SK-N-SH (cell line): ENCODE results near the gene TBX19. TPM values are rescaled to one million over a fixed set of nuclear protein-coding genes. Genes with fewer than 3 reads are reported as not detected.
A peak's percentile ranks its signal among the peaks of the same experiment; 100 is the strongest.

Experiments used
- CTCF ChIA-PET: fragments of 300-600, 350-600 bp; formaldehyde crosslinking; extraction: SDS; loops from one replicate; lab custom pipeline; 2021; lab: Yijun Ruan, JAX
- POLR2A ChIA-PET: fragments of 350-600 bp; sonication (Branson Sonifier 250); formaldehyde crosslinking; extraction: SDS; loops from one replicate; lab custom pipeline; 2020; ENCODE audit warnings: antibody characterized with exemption, inconsistent platforms; lab: Yijun Ruan, JAX
- DNase-seq: peaks from one replicate; pipeline ENCODE4 v3.0.0; 2012
- H2AFZ ChIP-seq: fragments of 200-600 bp; sonication (generic); 2 replicates; pipeline ENCODE4 v1.8.1; 2016; ENCODE audit warnings: antibody characterized with exemption, mild to moderate bottlenecking, low read depth
- H3F3A ChIP-seq: fragments of 200-600 bp; sonication (generic); replicated peaks from 2 replicates; pipeline ENCODE3; 2016; ENCODE audit warnings: antibody characterized with exemption, mild to moderate bottlenecking; ENCODE audit not compliant: insufficient read depth
- H3K27ac ChIP-seq, 2 experiments: fragments of 200-500 bp in 1 of 2; fragments of 200-600 bp in 1 of 2; sonication (Bioruptor generic) in 1 of 2; sonication (generic), shearing (Covaris generic) in 1 of 2; 2 replicates each; pipeline versions ENCODE4 v1.5.1 to v1.6.1; 2014 to 2016; ENCODE audit warnings: low read depth in 2 of 2, inconsistent platforms in 1 of 2, low read length in 1 of 2, mild to moderate bottlenecking in 1 of 2, mixed read lengths in 1 of 2
- H3K27me3 ChIP-seq: fragments of 200-600 bp; sonication (generic), shearing (Covaris generic); 2 replicates; pipeline ENCODE4 v1.6.1; 2016; ENCODE audit warnings: mixed run types; ENCODE audit not compliant: insufficient read depth
- H3K36me3 ChIP-seq, 2 experiments: fragments of 200-500 bp in 1 of 2; fragments of 200-600 bp in 1 of 2; sonication (Bioruptor generic) in 1 of 2; sonication (generic) in 1 of 2; replicated peaks in 1 of 2; 2 replicates each; pipeline versions ENCODE3 to v1.5.1; 2014 to 2016; ENCODE audit warnings: low read length in 1 of 2, mild to moderate bottlenecking in 1 of 2; ENCODE audit not compliant: insufficient read depth in 2 of 2, control insufficient read depth in 1 of 2
- H3K4me1 ChIP-seq, 2 experiments: fragments of 200-500 bp in 1 of 2; fragments of 200-600 bp in 1 of 2; sonication (Bioruptor generic) in 1 of 2; sonication (generic), shearing (Covaris generic) in 1 of 2; 2 replicates each; pipeline versions ENCODE4 v1.5.1 to v1.6.1; 2014 to 2016; ENCODE audit warnings: low read depth in 1 of 2, low read length in 1 of 2, mixed run types in 1 of 2; ENCODE audit not compliant: insufficient read depth in 2 of 2, control insufficient read depth in 1 of 2
- H3K4me2 ChIP-seq: fragments of 200-600 bp; sonication (generic), shearing (Covaris generic); 2 replicates; pipeline ENCODE4 v1.6.1; 2017; ENCODE audit warnings: mixed run types
- H3K4me3 ChIP-seq, 2 experiments: fragments of 200-500 bp in 1 of 2; fragments of 200-600 bp in 1 of 2; sonication (Bioruptor generic) in 1 of 2; sonication (generic), shearing (Covaris generic) in 1 of 2; 2 replicates each; pipeline versions ENCODE4 v1.5.1 to v1.8.1; 2014 to 2016; ENCODE audit warnings: low read depth in 2 of 2, inconsistent platforms in 1 of 2, low read length in 1 of 2, mild to moderate bottlenecking in 1 of 2, mixed read lengths in 1 of 2, moderate library complexity in 1 of 2
- H3K79me2 ChIP-seq: fragments of 200-600 bp; sonication (generic); 2 replicates; pipeline ENCODE4 v1.8.1; 2017; ENCODE audit warnings: mild to moderate bottlenecking; ENCODE audit not compliant: insufficient read depth
- H3K9ac ChIP-seq: fragments of 200-600 bp; sonication (generic); 2 replicates; pipeline ENCODE4 v1.6.1; 2017; ENCODE audit warnings: mixed run types
- H3K9me2 ChIP-seq: fragments of 200-600 bp; sonication (generic); 2 replicates; pipeline ENCODE4 v1.6.1; 2017; ENCODE audit warnings: mixed run types
- H3K9me3 ChIP-seq: fragments of 200-600 bp; sonication (generic); 2 replicates; pipeline ENCODE4 v1.6.1; 2017; ENCODE audit warnings: mixed run types, mild to moderate bottlenecking, moderate library complexity
- H4K20me1 ChIP-seq: fragments of 200-600 bp; sonication (generic); 2 replicates; pipeline ENCODE4 v1.6.1; 2017; ENCODE audit warnings: mild to moderate bottlenecking, mixed run types; ENCODE audit not compliant: insufficient read depth
- ELF1 ChIP-seq: IDR thresholded peaks from 2 replicates; pipeline ENCODE4 v1.4.0; 2012
- EZH2phosphoT487 ChIP-seq: fragments of 200-600 bp; sonication (generic); IDR thresholded peaks from 2 replicates; pipeline ENCODE4 v1.6.1; 2017; ENCODE audit warnings: low read depth, mixed run types, mild to moderate bottlenecking, antibody characterized with exemption, moderate library complexity, borderline replicate concordance
- FOSL2 ChIP-seq: IDR thresholded peaks from 2 replicates; pipeline ENCODE4 v1.4.0; 2012; ENCODE audit warnings: low read depth, mild to moderate bottlenecking, moderate library complexity, borderline replicate concordance
- FOXJ3 ChIP-seq: sonication (generic); formaldehyde crosslinking; IDR thresholded peaks from 2 replicates; pipeline ENCODE4 v1.5.1; 2020; ENCODE audit warnings: mild to moderate bottlenecking, missing genetic modification reagents
- FOXM1 ChIP-seq: IDR thresholded peaks from 2 replicates; pipeline ENCODE4 v1.4.0; 2012; ENCODE audit warnings: low read depth, mild to moderate bottlenecking
- MAX ChIP-seq: IDR thresholded peaks from 2 replicates; pipeline ENCODE4 v1.4.0; 2012; ENCODE audit warnings: low read depth
- MXI1 ChIP-seq: IDR thresholded peaks from 2 replicates; pipeline ENCODE4 v1.6.1; 2012; ENCODE audit warnings: mild to moderate bottlenecking, low read depth, low read length, improper control_type of control experiment
- NFIC ChIP-seq: IDR thresholded peaks from 2 replicates; pipeline ENCODE4 v1.4.0; 2012; ENCODE audit warnings: borderline replicate concordance
- RCOR1 ChIP-seq: fragments of 150-350 bp; IDR thresholded peaks from 2 replicates; pipeline ENCODE4 v1.6.1; 2017; ENCODE audit warnings: antibody characterized with exemption, low read length
- RFX5 ChIP-seq: IDR thresholded peaks from 2 replicates; pipeline ENCODE4 v1.6.1; 2012; ENCODE audit warnings: mild to moderate bottlenecking, improper control_type of control experiment, low read length
- SIN3A ChIP-seq: IDR thresholded peaks from 2 replicates; pipeline ENCODE4 v1.6.1; 2012; ENCODE audit warnings: low read depth, mild to moderate bottlenecking, low read length, moderate library complexity, borderline replicate concordance
- TAF1 ChIP-seq: IDR thresholded peaks from 2 replicates; pipeline ENCODE4 v1.6.1; 2012; ENCODE audit warnings: low read depth, mild to moderate bottlenecking, low read length, moderate library complexity, borderline replicate concordance
- TCF12 ChIP-seq: IDR thresholded peaks from 2 replicates; pipeline ENCODE4 v1.4.0; 2012
- TEAD4 ChIP-seq: IDR thresholded peaks from 2 replicates; pipeline ENCODE4 v1.4.0; 2012; ENCODE audit warnings: mild to moderate bottlenecking, borderline replicate concordance; ENCODE audit not compliant: insufficient read depth
- YY1 ChIP-seq: IDR thresholded peaks from 2 replicates; pipeline ENCODE4 v1.4.0; 2012; ENCODE audit warnings: low read depth, mild to moderate bottlenecking
- ZBTB33 ChIP-seq: IDR thresholded peaks from 2 replicates; pipeline ENCODE4 v1.4.0; 2012; ENCODE audit warnings: low read depth, borderline replicate concordance
- WGBS: methylation state at CpG from one replicate; pipeline ENCODE4 v1.1.6; 2017; ENCODE audit warnings: low lambda C conversion rate; 5-methylcytosine and 5-hydroxymethylcytosine counted together
- polyA plus RNA-seq, 3 experiments: library from polyadenylated mRNA; depleted of rRNA; stranded (reverse); fragments of >200 nt; gene quantifications; 2 replicates each; pipeline ENCODE4 v1.2.3, GENCODE V29; 2012
- TF ChIP-seq, protein P1 (sequence below): fragments of 150-350 bp; IDR thresholded peaks from 2 replicates; pipeline ENCODE4 v1.6.1; 2016; ENCODE audit warnings: mild to moderate bottlenecking, low read depth, low read length
- TF ChIP-seq, protein P2 (sequence below): fragments of 200-600 bp; sonication (generic); IDR thresholded peaks from 2 replicates; pipeline ENCODE4 v1.6.1; 2017; ENCODE audit warnings: antibody characterized with exemption, mild to moderate bottlenecking, moderate library complexity

The TBX19 gene
- polyA plus RNA-seq, 1 of the 3 experiments (the other 2 are of a cell fraction) = 2.7 TPM

GRCh38 chr1:168243636-168244212 lies 37.0 kb upstream of the TBX19 start:
- no peak for DNase-seq
- WGBS = 85% methylated on average over 3 of the region's 3 CpGs
- H3K79me2 ChIP-seq = peaks cover 21% of the 10 kb centered on the region
- H3K9me3 ChIP-seq = no peaks in the 10 kb centered on the region
- peaks cover 6% of the 10 kb centered on the region for H3F3A ChIP-seq
- no peak overlapping the region for H3K9ac ChIP-seq
- no peaks in the 10 kb centered on the region for H3K27me3 ChIP-seq
- no peaks in the 10 kb centered on the region for H4K20me1 ChIP-seq
- H3K4me2 ChIP-seq = no peak overlapping the region
- ChIA-PET CTCF (no interaction called here), POLR2A (no interaction called here)
- peaks cover 53 to 70% of the 10 kb centered on the region in 2 experiments for H3K36me3 ChIP-seq
- H2AFZ ChIP-seq = no peak overlapping the region
- H3K27ac ChIP-seq = peak overlapping the region in 1 of 2 experiments; percentile 32; a peak in 1 of 4 replicates
- TF ChIP-seq MAX (no peak), TCF12 (no peak), TAF1 (no peak), FOXJ3 (CRISPR knock-in tag) (no peak), EZH2phosphoT487 (no peak), SIN3A (no peak), NFIC (no peak)
- TF ChIP-seq, protein P1, sequence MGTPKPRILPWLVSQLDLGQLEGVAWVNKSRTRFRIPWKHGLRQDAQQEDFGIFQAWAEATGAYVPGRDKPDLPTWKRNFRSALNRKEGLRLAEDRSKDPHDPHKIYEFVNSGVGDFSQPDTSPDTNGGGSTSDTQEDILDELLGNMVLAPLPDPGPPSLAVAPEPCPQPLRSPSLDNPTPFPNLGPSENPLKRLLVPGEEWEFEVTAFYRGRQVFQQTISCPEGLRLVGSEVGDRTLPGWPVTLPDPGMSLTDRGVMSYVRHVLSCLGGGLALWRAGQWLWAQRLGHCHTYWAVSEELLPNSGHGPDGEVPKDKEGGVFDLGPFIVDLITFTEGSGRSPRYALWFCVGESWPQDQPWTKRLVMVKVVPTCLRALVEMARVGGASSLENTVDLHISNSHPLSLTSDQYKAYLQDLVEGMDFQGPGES = no peak
- TF ChIP-seq, protein P2, sequence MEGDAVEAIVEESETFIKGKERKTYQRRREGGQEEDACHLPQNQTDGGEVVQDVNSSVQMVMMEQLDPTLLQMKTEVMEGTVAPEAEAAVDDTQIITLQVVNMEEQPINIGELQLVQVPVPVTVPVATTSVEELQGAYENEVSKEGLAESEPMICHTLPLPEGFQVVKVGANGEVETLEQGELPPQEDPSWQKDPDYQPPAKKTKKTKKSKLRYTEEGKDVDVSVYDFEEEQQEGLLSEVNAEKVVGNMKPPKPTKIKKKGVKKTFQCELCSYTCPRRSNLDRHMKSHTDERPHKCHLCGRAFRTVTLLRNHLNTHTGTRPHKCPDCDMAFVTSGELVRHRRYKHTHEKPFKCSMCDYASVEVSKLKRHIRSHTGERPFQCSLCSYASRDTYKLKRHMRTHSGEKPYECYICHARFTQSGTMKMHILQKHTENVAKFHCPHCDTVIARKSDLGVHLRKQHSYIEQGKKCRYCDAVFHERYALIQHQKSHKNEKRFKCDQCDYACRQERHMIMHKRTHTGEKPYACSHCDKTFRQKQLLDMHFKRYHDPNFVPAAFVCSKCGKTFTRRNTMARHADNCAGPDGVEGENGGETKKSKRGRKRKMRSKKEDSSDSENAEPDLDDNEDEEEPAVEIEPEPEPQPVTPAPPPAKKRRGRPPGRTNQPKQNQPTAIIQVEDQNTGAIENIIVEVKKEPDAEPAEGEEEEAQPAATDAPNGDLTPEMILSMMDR = no peak
- H3K9me2 ChIP-seq = no peaks in the 10 kb centered on the region
- H3K4me1 ChIP-seq = peaks cover 0 to 10% of the 10 kb centered on the region in 2 experiments; a peak in 1 of 4 replicates
- no peak overlapping the region for H3K4me3 ChIP-seq

- H3K4me3 ChIP-seq = no peak overlapping the region
- H3K9me2 ChIP-seq = no peaks in the 10 kb centered on the region
- DNase-seq = no peak
- H3K4me2 ChIP-seq = no peak overlapping the region
- H3K9ac ChIP-seq = no peak overlapping the region
- H3F3A ChIP-seq = peaks cover 6% of the 10 kb centered on the region
- 91% methylated on average over 3 of the region's 3 CpGs for WGBS
- H3K4me1 ChIP-seq = peaks cover 0 to 13% of the 10 kb centered on the region in 2 experiments; a peak in 1 of 4 replicates
- no peaks in the 10 kb centered on the region for H3K27me3 ChIP-seq
- no peaks in the 10 kb centered on the region for H3K9me3 ChIP-seq
- ChIA-PET POLR2A (no interaction called here), CTCF (no interaction called here)
- peaks cover 34% of the 10 kb centered on the region for H3K79me2 ChIP-seq
- no peak overlapping the region for H2AFZ ChIP-seq
- H3K27ac ChIP-seq = no peak overlapping the region
- peaks cover 40 to 66% of the 10 kb centered on the region in 2 experiments for H3K36me3 ChIP-seq
- H4K20me1 ChIP-seq = no peaks in the 10 kb centered on the region
- TF ChIP-seq RCOR1 = no peak
- no peak for TF ChIP-seq MAX
- TF ChIP-seq MXI1 = no peak
- TF ChIP-seq YY1 = no peak
- no peak for TF ChIP-seq ELF1
- TF ChIP-seq RFX5 = no peak
- no peak for TF ChIP-seq FOSL2
- TF ChIP-seq ZBTB33 = no peak
- TF ChIP-seq, protein P2 = no peak
- no peak for TF ChIP-seq EZH2phosphoT487
- no peak for TF ChIP-seq FOXM1
- TF ChIP-seq TEAD4 = no peak
Measured at GRCh38 chr1:168245042-168245441, 35.6 kb upstream of the TBX19 start.
